Neural cell (in vitro differentiated cells): ENCODE measurements around the gene DSG4.

Source experiments
- EP300 ChIP-seq: fragments of 450-650 bp; conservative IDR thresholded peaks from 2 replicates; pipeline ENCODE4 v1.6.1; 2014; ENCODE audit warnings: antibody characterized with exemption, mild to moderate bottlenecking, moderate library complexity; ENCODE audit not compliant: poor library complexity, severe bottlenecking
- EZH2 ChIP-seq: fragments of 200-600, 300-800 bp; shearing (Covaris generic), sonication (generic); IDR thresholded peaks from 2 replicates; pipeline ENCODE4 v1.6.1; 2014; ENCODE audit warnings: antibody characterized with exemption, low read length, borderline replicate concordance, mild to moderate bottlenecking; ENCODE audit not compliant: insufficient read depth, poor library complexity, severe bottlenecking
- MXI1 ChIP-seq: fragments of 450-650 bp; conservative IDR thresholded peaks from 2 replicates; pipeline ENCODE4 v1.6.1; 2014; ENCODE audit warnings: antibody characterized with exemption, mild to moderate bottlenecking; ENCODE audit not compliant: poor library complexity, severe bottlenecking
- POLR2AphosphoS5 ChIP-seq: IDR thresholded peaks from 2 replicates; pipeline ENCODE4 v1.6.1; 2012
- TF ChIP-seq, protein P1 (sequence below): fragments of 450-650 bp; IDR thresholded peaks from 2 replicates; pipeline ENCODE4 v1.5.1; 2014; ENCODE audit warnings: antibody characterized with exemption, mild to moderate bottlenecking, moderate library complexity; ENCODE audit not compliant: poor library complexity, severe bottlenecking

DNA sequence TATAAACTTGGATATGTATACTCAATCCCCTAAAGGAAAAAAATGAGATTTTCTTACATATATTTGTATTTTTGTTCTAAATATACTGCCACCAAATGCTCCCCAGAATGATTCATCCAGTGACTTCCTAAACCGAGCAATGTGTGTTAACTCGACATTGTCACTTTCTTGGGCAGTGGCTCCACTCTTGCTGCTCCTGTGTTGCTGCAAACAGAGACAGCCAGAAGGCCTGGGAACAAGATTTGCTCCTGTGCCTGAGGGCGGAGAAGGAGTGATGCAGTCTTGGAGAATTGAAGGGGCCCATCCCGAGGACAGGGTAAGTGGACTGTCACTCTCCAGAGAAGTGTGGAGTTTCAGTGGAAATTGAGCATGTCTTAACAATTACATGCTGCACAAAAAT, 32.7 kb downstream of the DSG4 start:
- TF ChIP-seq, protein P1, sequence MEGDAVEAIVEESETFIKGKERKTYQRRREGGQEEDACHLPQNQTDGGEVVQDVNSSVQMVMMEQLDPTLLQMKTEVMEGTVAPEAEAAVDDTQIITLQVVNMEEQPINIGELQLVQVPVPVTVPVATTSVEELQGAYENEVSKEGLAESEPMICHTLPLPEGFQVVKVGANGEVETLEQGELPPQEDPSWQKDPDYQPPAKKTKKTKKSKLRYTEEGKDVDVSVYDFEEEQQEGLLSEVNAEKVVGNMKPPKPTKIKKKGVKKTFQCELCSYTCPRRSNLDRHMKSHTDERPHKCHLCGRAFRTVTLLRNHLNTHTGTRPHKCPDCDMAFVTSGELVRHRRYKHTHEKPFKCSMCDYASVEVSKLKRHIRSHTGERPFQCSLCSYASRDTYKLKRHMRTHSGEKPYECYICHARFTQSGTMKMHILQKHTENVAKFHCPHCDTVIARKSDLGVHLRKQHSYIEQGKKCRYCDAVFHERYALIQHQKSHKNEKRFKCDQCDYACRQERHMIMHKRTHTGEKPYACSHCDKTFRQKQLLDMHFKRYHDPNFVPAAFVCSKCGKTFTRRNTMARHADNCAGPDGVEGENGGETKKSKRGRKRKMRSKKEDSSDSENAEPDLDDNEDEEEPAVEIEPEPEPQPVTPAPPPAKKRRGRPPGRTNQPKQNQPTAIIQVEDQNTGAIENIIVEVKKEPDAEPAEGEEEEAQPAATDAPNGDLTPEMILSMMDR: no peak
- TF ChIP-seq EZH2: no peak
- TF ChIP-seq POLR2AphosphoS5: no peak
- no peak for TF ChIP-seq EP300
- TF ChIP-seq MXI1: no peak
